GM12875 (cell line): ENCODE results near the gene LRCH1.

Experiments
- H3K4me3 ChIP-seq: one replicate; pipeline ENCODE4 v1.5.1; 2011; ENCODE audit warnings: low read depth, low read length, control low read depth
- CTCF ChIP-seq: IDR thresholded peaks from 2 replicates; pipeline ENCODE4 v1.5.1; 2011; ENCODE audit warnings: low read depth, mild to moderate bottlenecking, control low read depth, inconsistent platforms, low read length, moderate library complexity, borderline replicate concordance; ENCODE audit not compliant: insufficient read depth

The LRCH1 gene

GRCh38 chr13:46546084-46546768 is 6.7 kb upstream of the LRCH1 start:
- H3K4me3 ChIP-seq = no peak overlapping the region
- TF ChIP-seq CTCF = no peak

GRCh38 chr13:46550822-46551221 is 2.1 kb upstream of the LRCH1 start:
- no peak overlapping the region for H3K4me3 ChIP-seq
- no peak for TF ChIP-seq CTCF

- TF ChIP-seq CTCF = peak; percentile 82
Measured at GRCh38 chr13:46551410-46552302, 1.3 kb upstream of the LRCH1 start.

GRCh38 chr13:46552303-46552682 is 677 bp upstream of the LRCH1 start:
- H3K4me3 ChIP-seq = peak overlapping the region; percentile 100
- no peak for TF ChIP-seq CTCF

More at GRCh38 chr13:46551410-46552302, 1.3 kb upstream of the LRCH1 start:
- peak overlapping the region; percentile 100 for H3K4me3 ChIP-seq

- H3K4me3 ChIP-seq = peak overlapping the region; percentile 100
- TF ChIP-seq CTCF = no peak
Measured at GRCh38 chr13:46553521-46553885, 533 bp downstream of the LRCH1 start.

GRCh38 chr13:46553886-46554858 is 1.2 kb downstream of the LRCH1 start:
- peak; percentile 37 for TF ChIP-seq CTCF

More at GRCh38 chr13:46553886-46554858, 1.2 kb downstream of the LRCH1 start:
- H3K4me3 ChIP-seq = peak overlapping the region; percentile 100
